Germinal center (tissue), 1 donor: ENCODE measurements around the gene ABCA13.

Experiments
- DNase-seq: peaks from one replicate; pipeline ENCODE4 v3.0.0; 2012; ENCODE audit warnings: mixed read lengths, low spot score

The ABCA13 gene

GRCh38 chr7:48299580-48300169, 128.4 kb downstream of the ABCA13 start:
- peak; percentile 7 for DNase-seq

- DNase-seq = no peak
Measured at GRCh38 chr7:48300301-48300700, 129.0 kb downstream of the ABCA13 start.

GRCh38 chr7:48301201-48301600, 129.9 kb downstream of the ABCA13 start:
- DNase-seq = no peak

GRCh38 chr7:48304641-48305040, 133.4 kb downstream of the ABCA13 start:
- no peak for DNase-seq

- DNase-seq = no peak
Measured at GRCh38 chr7:48305661-48306060, 134.4 kb downstream of the ABCA13 start.

GRCh38 chr7:48307041-48307714, 135.9 kb downstream of the ABCA13 start:
- no peak for DNase-seq

- no peak for DNase-seq
Measured at GRCh38 chr7:48309720-48310119, 138.5 kb downstream of the ABCA13 start.

- no peak for DNase-seq
Measured at GRCh38 chr7:48311464-48312100, 140.3 kb downstream of the ABCA13 start.

- DNase-seq = no peak
Measured at GRCh38 chr7:48312151-48312550, 140.9 kb downstream of the ABCA13 start.

- no peak for DNase-seq
Measured at GRCh38 chr7:48316768-48317167, 145.5 kb downstream of the ABCA13 start.

- DNase-seq = no peak
Measured at GRCh38 chr7:48317360-48317759, 146.1 kb downstream of the ABCA13 start.

- no peak for DNase-seq
Measured at GRCh38 chr7:48321319-48322010, 150.2 kb downstream of the ABCA13 start.

- DNase-seq = no peak
Measured at GRCh38 chr7:48337012-48337621, 165.9 kb downstream of the ABCA13 start.

GRCh38 chr7:48337781-48338180, 166.5 kb downstream of the ABCA13 start:
- DNase-seq = no peak

- no peak for DNase-seq
Measured at GRCh38 chr7:48347230-48347825, 176.1 kb downstream of the ABCA13 start.

- no peak for DNase-seq
Measured at GRCh38 chr7:48350515-48350914, 179.3 kb downstream of the ABCA13 start.

- DNase-seq = no peak
Measured at GRCh38 chr7:48351900-48352299, 180.6 kb downstream of the ABCA13 start.

- no peak for DNase-seq
Measured at GRCh38 chr7:48355346-48355745, 184.1 kb downstream of the ABCA13 start.

- no peak for DNase-seq
Measured at GRCh38 chr7:48360574-48360973, 189.3 kb downstream of the ABCA13 start.

GRCh38 chr7:48363174-48363573, 191.9 kb downstream of the ABCA13 start:
- DNase-seq = no peak

GRCh38 chr7:48365010-48365409, 193.8 kb downstream of the ABCA13 start:
- DNase-seq = no peak

GRCh38 chr7:48366096-48366495, 194.8 kb downstream of the ABCA13 start:
- no peak for DNase-seq
